Neutrophil (primary cell): ENCODE measurements around the gene CDKL1.

Experiments
- H3K27ac ChIP-seq: fragments of 200-600 bp; sonication (generic); 2 replicates; pipeline ENCODE4 v1.5.1; 2016; ENCODE audit warnings: mild to moderate bottlenecking, moderate library complexity
- H3K27me3 ChIP-seq: fragments of 200-600 bp; sonication (generic); 2 replicates; pipeline ENCODE4 v1.6.0; 2016; ENCODE audit warnings: mild to moderate bottlenecking
- H3K36me3 ChIP-seq: fragments of 200-600 bp; sonication (generic); 2 replicates; pipeline ENCODE4 v1.5.1; 2017
- H3K4me1 ChIP-seq, 2 experiments: fragments of 200-600 bp in 1 of 2; sonication (generic) in 1 of 2; 1 replicate in 1 of 2; 2 replicates in 1 of 2; pipeline versions ENCODE4 v1.5.1 to v1.6.1; 2013 to 2016; ENCODE audit warnings: low read depth in 1 of 2, low read length in 1 of 2, mild to moderate bottlenecking in 1 of 2, moderate library complexity in 1 of 2; ENCODE audit not compliant: control insufficient read depth in 1 of 2, insufficient read depth in 1 of 2
- H3K4me3 ChIP-seq, 2 experiments: fragments of 200-600 bp in 1 of 2; sonication (generic) in 1 of 2; 1 replicate in 1 of 2; 2 replicates in 1 of 2; pipeline ENCODE4 v1.5.1; 2013 to 2016; ENCODE audit warnings: low read depth in 1 of 2, low read length in 1 of 2, mild to moderate bottlenecking in 1 of 2, moderate library complexity in 1 of 2
- H3K9me3 ChIP-seq: fragments of 200-600 bp; sonication (generic); 2 replicates; pipeline ENCODE4 v1.5.1; 2016
- TF ChIP-seq, protein P1 (sequence below): fragments of 200-600 bp; sonication (generic); IDR thresholded peaks from 2 replicates; pipeline ENCODE4 v1.5.1; 2016; ENCODE audit warnings: antibody characterized with exemption

The CDKL1 gene

GRCh38 chr14:50380455-50380854 lies 16.2 kb downstream of the CDKL1 start:
- TF ChIP-seq, protein P1, sequence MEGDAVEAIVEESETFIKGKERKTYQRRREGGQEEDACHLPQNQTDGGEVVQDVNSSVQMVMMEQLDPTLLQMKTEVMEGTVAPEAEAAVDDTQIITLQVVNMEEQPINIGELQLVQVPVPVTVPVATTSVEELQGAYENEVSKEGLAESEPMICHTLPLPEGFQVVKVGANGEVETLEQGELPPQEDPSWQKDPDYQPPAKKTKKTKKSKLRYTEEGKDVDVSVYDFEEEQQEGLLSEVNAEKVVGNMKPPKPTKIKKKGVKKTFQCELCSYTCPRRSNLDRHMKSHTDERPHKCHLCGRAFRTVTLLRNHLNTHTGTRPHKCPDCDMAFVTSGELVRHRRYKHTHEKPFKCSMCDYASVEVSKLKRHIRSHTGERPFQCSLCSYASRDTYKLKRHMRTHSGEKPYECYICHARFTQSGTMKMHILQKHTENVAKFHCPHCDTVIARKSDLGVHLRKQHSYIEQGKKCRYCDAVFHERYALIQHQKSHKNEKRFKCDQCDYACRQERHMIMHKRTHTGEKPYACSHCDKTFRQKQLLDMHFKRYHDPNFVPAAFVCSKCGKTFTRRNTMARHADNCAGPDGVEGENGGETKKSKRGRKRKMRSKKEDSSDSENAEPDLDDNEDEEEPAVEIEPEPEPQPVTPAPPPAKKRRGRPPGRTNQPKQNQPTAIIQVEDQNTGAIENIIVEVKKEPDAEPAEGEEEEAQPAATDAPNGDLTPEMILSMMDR, result no peak
- H3K9me3 ChIP-seq, result no peaks in the 10 kb centered on the region
- H3K36me3 ChIP-seq, result no peaks in the 10 kb centered on the region
- H3K27me3 ChIP-seq, result no peaks in the 10 kb centered on the region
- no peaks in the 10 kb centered on the region for H3K4me1 ChIP-seq
- H3K27ac ChIP-seq, result no peak overlapping the region
- H3K4me3 ChIP-seq, result no peak overlapping the region

DNA sequence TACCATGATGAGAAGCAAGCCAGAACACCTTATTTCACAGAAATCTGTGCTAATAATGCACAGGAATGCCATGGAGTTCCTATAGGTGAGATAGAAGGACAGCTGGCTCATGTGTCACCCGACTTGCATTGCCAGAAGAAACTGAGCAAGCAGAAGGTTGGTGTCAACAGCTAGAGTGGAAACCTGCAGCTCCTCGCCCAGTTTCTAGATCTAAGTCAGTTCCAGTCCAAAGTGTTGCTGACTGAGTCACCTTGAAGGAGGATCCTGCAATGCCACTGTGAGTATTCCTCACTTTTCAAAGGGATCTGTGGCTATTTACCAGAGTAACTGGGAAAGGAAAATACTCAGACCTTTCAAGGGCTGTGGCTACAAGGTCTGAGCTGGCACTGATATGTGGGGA lies 17.1 kb downstream of the CDKL1 start:
- H3K4me3 ChIP-seq, result no peak overlapping the region
- no peaks in the 10 kb centered on the region for H3K4me1 ChIP-seq
- H3K27ac ChIP-seq, result no peak overlapping the region
- no peaks in the 10 kb centered on the region for H3K36me3 ChIP-seq
- H3K27me3 ChIP-seq, result no peaks in the 10 kb centered on the region
- no peaks in the 10 kb centered on the region for H3K9me3 ChIP-seq
- TF ChIP-seq, protein P1, result no peak

- no peaks in the 10 kb centered on the region for H3K27me3 ChIP-seq
- H3K36me3 ChIP-seq, result no peaks in the 10 kb centered on the region
- no peaks in the 10 kb centered on the region for H3K9me3 ChIP-seq
- TF ChIP-seq, protein P1, result no peak
- H3K27ac ChIP-seq, result no peak overlapping the region
- H3K4me3 ChIP-seq, result no peak overlapping the region
- no peaks in the 10 kb centered on the region for H3K4me1 ChIP-seq
These were observed 19.1 kb downstream of the CDKL1 start for GRCh38 chr14:50377550-50378085.

- no peaks in the 10 kb centered on the region for H3K9me3 ChIP-seq
- H3K4me1 ChIP-seq, result no peaks in the 10 kb centered on the region
- H3K36me3 ChIP-seq, result no peaks in the 10 kb centered on the region
- no peak overlapping the region for H3K4me3 ChIP-seq
- TF ChIP-seq, protein P1, result no peak
- no peaks in the 10 kb centered on the region for H3K27me3 ChIP-seq
- H3K27ac ChIP-seq, result no peak overlapping the region
These were observed 20.9 kb downstream of the CDKL1 start for GRCh38 chr14:50375760-50376159.

GRCh38 chr14:50373959-50374358 lies 22.7 kb downstream of the CDKL1 start:
- TF ChIP-seq, protein P1, result no peak
- no peaks in the 10 kb centered on the region for H3K9me3 ChIP-seq
- H3K36me3 ChIP-seq, result no peaks in the 10 kb centered on the region
- H3K4me1 ChIP-seq, result no peaks in the 10 kb centered on the region
- H3K27ac ChIP-seq, result no peak overlapping the region
- H3K27me3 ChIP-seq, result no peaks in the 10 kb centered on the region
- no peak overlapping the region for H3K4me3 ChIP-seq

- Histone ChIP-seq H3K36me3 (no peaks in the 10 kb centered on the region), H3K4me3 (no peak overlapping the region), H3K27me3 (no peaks in the 10 kb centered on the region), H3K4me1 (peaks cover 9 to 10% of the 10 kb centered on the region in 2 experiments), H3K9me3 (no peaks in the 10 kb centered on the region), H3K27ac (no peak overlapping the region)
- TF ChIP-seq, protein P1, result no peak
These were observed 25.1 kb downstream of the CDKL1 start for GRCh38 chr14:50371546-50371945.
